GM21528 (cell line): ENCODE measurements around the gene ATF6.
A peak's percentile ranks its signal among the peaks of the same experiment; 100 is the strongest.
"Not testable (repeated sequence)": the region's sequence is repeated elsewhere in the genome, so short reads cannot be mapped to it uniquely, and the experiment has no call there.

ENCODE experiments used
- ATAC-seq: cut with Tn5 transposase; IDR thresholded peaks from one replicate; pipeline ENCODE4 v1.9.1; 2021; ENCODE audit warnings: mild to moderate bottlenecking, moderate library complexity; ENCODE audit not compliant: unreplicated experiment, low FRiP score

ATF6 gene

DNA sequence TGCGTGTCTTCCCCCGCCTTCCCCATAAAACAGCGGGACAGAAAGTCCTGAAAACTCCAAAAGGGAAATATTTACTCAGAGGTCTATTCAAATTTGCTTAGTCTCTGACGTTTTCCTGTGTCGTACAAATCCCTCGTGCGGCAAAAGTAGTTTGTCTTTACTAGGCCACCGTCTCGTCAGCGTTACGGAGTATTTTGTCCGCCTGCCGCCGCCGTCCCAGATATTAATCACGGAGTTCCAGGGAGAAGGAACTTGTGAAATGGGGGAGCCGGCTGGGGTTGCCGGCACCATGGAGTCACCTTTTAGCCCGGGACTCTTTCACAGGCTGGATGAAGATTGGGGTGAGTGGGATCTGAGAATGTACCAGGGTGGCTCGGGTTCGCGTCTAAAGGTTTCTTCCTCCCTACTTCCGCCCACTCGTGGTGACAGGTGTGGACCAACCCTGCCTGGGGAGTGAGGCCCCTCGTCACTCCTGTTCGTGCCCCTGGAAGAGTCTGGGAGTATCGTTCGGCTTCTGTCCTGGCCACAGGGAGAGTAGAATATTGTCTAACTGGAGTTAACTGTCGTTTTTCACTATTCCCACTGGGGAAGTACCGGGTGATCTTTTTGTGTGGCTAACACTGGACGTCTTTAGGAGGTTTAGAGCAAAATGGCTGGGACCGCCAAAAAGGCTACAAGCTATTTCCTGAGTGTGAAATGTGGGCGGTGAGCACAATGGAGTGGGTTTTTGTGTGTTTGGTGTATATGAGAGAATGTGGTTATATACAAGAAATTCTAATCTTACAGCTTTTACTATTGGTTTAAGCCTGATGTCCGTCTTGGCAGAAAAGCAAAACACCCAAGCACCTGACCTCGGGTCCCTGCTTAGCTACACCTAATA, at the start of gene ATF6:
Gene ATF6, plus strand, starts transcription at position 219 of the 880 bp plus-strand sequence. Its CDS starts 41 bp downstream, at position 260.
- peak; percentile 66 for ATAC-seq

DNA sequence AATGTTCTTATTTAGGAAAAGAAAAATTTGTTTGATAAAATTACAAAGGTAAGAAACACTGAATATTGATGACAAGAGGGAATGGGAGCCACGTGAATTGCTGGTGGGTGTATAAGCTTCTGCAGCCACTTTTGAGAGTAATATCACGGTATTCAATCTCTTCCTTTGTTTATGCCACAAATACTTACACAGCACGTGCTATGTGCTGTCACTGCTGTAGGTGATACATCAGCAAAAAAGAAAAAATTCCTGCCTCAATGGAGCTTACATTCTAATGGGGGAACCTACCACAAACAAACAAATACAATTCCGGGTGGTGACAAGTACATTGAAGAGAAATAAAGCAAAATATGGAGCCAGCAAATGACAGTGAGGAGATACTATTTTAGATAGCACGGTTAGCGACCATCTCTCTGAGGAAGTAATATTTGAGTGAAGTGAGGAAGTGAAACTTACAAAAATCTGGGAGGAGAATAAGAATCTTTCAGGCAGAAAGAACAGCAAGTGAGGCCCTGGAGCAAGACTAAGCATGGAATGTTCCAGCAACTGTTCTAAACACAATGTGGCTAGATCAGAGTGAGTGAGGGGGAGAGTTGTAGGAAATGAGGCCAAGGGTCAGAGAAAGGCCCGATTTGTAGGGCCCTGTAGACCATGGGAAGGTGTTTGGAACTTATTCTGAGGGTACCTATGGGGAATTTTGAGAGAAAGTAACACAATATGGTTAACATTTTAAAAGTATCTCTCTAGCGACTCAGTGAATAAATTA, 47.4 kb upstream of the ATF6 start:
- peak; percentile 56 for ATAC-seq

DNA sequence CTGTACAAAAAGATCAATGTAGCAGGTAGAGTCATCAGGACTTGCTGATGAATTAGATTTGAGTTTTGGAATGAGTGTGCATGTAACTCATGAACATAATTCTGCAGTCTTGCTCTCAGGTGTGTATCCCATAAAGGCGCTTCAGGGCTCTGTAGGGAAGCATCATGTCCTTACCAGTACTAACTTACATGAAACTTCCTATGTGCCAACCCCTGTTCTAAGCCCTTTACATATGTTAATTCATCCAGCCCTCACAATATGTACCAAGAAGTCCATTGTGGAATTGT, 46.9 kb upstream of the ATF6 start:
- ATAC-seq: peak; percentile 22

GRCh38 chr1:161720422-161720821, 45.7 kb upstream of the ATF6 start:
- no peak for ATAC-seq

DNA sequence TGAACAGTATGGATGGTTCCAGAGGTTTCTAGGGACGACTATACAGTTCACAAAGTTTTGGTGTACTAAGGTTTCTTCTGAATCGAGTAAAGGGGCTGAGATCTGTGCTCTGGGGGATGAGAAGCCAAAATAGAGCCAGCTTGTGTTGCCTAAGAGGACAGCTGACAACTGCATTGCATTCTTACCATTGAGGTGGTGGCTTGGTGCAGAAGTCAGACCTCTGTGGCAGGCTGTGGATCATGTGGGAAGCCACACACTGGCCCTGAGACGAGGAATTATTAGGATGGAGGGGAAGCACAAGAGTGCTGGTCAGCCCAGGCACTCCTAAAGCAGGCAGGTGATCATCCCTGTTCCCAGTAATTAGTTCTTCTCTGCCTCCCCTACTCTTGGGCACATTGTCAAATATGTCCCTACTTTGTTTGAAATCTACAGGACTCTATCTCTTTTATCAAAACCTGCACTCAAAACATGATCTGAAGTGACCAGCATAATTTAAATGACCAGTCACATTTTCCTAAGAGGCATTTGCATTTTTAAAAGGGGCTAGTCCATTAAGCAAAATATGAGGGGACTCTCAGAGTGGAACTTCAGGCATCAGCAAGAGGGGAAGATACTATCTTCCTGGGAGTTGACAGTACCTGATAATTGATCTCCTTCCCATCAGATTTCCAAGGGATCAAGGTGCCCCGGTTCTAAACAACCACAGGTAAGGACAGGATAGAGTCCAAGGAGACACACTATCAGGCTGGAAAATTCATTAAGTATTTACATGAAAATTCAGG, 45.0 kb upstream of the ATF6 start, which contains the start of gene FCRLB:
Gene FCRLB, plus strand, starts transcription at position 589 of the 782 bp plus-strand sequence. CDS start 1,129 bp downstream, outside the sequence.
- ATAC-seq: no peak

DNA sequence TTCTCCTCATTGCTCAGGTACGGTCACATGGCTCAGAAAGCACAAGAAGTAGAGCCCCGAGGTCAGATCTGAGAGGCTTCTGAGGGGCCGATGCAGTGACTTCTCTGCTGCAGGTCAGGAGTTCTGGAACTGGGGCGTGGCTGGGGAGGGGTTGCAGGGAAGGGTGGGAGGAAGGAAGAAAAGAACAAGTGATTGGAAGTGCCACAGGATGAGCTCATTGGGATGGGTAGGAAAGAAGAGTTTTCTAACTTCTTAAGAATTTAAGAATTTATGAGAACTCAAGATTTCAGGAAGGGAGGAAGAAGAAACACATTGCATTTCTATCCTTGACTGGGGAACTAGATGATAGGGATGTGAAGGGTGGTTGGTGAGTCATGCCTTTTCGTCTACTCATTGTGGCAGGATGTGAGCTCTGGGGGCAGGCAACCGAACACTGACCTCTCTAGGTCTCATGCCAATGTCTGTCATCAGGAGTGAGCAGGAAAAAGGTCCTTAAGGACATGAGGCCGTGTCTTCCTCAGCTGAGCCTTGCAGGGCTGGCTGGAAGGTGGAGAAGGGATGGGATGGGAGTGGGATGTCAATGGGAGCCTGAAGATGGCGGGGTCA, 44.3 kb upstream of the ATF6 start:
- no peak for ATAC-seq

DNA sequence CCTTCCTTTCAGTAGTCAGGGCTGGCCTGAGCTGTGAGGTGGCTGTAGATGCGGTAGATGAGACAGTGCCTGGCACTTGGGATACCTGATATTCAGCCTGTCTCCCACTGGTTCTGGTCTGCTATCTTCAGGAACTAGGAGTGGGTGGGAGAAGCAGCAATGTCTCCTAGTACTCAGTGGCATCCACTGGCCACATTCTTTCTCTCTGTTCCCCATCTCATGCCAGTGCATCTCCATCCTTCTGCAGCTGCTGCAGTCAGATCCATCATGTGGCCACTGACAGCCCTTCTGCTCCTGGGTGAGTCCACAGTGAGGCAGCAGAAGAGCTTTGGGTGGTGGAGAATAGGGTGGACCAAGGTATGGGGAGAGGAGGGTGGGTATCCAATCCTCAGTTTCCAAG, 43.7 kb upstream of the ATF6 start:
- no peak for ATAC-seq

GRCh38 chr1:161723459-161724141, 42.5 kb upstream of the ATF6 start:
- ATAC-seq: no peak

- not testable (repeated sequence) for ATAC-seq
These were observed 40.7 kb upstream of the ATF6 start for GRCh38 chr1:161725258-161725907.

- peak; percentile 35 for ATAC-seq
These were observed 40.1 kb upstream of the ATF6 start for GRCh38 chr1:161725908-161726472.

DNA sequence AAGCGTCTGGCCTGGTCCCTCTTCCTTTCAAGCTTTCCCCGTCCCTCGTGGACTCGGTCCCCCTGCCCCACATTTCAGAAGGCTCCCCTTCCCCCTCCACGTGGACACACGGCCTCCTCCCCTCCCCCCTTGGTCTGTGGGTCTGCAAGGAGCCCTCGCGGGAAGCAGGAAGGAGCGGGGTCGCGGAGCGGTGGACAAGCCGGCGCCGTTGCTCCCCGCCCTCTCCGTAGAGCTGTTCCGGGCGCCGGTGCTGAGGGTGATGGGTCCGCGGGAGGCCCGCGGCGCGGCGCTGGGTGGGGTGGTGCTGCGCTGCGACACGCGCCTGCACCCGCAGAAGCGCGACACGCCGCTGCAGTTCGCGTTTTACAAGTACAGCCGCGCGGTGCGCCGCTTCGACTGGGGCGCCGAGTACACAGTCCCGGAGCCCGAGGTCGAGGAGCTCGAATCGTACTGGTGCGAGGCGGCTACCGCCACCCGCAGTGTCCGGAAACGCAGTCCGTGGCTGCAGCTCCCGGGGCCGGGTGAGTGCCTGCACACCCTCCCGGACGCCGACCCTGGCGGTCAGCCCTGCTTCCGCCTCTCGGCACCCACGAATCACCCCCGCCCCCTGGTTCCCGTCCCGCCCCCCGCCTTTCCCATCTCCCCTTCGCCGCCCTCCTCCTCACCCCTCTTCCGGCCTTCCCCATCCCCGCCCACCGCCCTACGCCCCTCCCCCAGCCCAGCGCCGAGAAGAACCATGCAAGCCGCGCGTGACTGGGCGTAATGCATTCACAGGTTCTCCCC, 39.5 kb upstream of the ATF6 start:
- peak; percentile 58 for ATAC-seq

- peak; percentile 9 for ATAC-seq
These were observed 38.7 kb upstream of the ATF6 start for GRCh38 chr1:161727256-161727924.

- ATAC-seq: no peak
These were observed 37.5 kb upstream of the ATF6 start for GRCh38 chr1:161728376-161729226.

- ATAC-seq: no peak
These were observed 36.0 kb upstream of the ATF6 start for GRCh38 chr1:161730050-161730564.

GRCh38 chr1:161731241-161731640, 34.9 kb upstream of the ATF6 start:
- ATAC-seq: no peak

GRCh38 chr1:161731981-161732718, 34.0 kb upstream of the ATF6 start:
- ATAC-seq: no peak
